Measurements from ENCODE around the gene KCNJ16.

KCNJ16 gene

GRCh38 chr17:70071127-70071526 lies 3.9 kb upstream of the KCNJ16 start:
- DNase-seq = no peak

DNA sequence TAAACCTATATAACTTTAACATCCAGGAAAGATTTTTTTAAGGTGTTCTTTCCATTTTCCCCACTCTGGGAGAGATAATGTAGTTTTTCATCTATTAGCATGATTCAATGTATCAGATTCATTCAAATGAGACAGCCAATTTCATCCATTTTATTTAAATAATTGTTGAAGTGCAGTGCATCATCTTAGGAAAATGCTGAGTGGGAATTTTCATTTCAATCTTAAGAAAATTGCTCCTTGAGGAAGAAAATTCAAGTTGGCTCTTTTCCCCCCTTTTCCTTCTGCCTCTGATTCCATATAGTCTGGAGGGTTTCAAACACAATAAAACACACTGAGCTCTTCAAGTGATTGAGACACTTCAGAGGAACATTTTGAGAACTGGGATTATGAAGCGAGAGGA lies 3.4 kb upstream of the KCNJ16 start:
- DNase-seq = no peak

GRCh38 chr17:70072546-70073309 lies 2.3 kb upstream of the KCNJ16 start:
- DNase-seq = no peak

DNA sequence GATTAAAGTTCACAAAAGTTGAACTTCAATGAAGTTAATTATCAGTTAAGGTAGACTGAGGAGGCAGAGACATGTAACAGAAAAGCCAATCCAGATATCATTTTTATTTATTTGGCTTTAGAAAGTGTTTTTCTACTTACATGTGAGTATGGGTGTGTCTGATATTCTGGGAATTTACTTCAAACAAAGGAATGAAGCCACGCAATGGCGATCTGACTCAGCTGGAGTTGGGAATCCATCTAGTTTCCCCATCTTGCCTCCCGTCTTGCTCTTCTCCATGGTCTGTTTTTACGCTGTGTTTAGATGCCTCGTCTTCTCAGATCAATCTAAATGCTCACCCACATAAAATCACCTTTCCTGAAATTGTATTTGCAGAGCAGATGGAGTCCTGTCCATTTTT lies 1.7 kb upstream of the KCNJ16 start:
- DNase-seq = no peak

GRCh38 chr17:70073799-70074198 lies 1.2 kb upstream of the KCNJ16 start:
- no peak for DNase-seq

DNA sequence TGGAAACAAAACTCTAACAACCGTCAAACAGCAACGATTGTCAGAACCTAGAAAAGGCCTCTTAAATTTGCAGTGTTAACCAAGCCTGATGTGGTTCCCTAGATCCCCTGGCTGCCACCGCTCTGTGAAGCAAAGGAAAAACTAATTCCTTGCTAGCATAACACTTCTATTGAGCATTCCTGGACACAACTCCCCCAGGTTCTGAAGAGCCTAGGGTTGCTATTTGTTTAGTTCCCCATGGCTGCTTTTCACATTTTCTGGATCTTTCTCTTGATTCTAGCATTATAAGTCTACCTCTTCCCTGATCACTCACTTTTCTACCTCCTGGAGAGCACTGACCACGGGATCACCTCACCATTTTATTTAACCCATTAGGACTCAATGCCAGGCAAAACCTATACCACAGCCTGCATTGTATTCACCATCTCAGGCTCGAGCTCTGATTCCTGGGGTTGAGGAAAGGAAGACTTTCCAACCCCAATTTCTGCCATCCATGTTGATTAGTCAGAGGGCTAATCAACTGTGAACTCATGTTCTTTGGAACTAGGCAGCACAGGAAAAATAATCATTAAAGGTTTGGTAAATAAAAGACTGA lies 692 bp upstream of the KCNJ16 start:
- no peak for DNase-seq

GRCh38 chr17:70076189-70076588 lies 1.2 kb downstream of the KCNJ16 start:
- DNase-seq = no peak

DNA sequence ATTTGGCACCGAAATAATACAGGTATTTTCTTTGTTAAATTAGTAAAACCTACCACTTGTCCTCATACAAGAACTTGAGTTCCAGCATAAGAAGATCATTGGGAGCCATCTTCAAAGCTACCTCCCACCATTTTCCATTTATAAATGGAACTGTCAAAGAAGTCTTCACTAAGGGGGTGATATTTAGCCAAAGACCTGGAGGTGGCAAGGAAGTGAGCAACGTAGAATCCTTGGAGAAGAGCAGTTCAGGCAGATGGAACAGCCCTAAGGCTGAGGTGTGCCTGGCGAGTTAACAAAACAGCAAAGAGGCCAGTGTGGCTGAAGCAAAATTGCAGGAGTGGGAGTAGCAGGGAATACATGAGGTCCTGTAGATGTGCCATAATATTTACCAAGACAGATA lies 1.8 kb downstream of the KCNJ16 start:
- DNase-seq = no peak

GRCh38 chr17:70078549-70078948 lies 3.5 kb downstream of the KCNJ16 start:
- no peak for DNase-seq

DNA sequence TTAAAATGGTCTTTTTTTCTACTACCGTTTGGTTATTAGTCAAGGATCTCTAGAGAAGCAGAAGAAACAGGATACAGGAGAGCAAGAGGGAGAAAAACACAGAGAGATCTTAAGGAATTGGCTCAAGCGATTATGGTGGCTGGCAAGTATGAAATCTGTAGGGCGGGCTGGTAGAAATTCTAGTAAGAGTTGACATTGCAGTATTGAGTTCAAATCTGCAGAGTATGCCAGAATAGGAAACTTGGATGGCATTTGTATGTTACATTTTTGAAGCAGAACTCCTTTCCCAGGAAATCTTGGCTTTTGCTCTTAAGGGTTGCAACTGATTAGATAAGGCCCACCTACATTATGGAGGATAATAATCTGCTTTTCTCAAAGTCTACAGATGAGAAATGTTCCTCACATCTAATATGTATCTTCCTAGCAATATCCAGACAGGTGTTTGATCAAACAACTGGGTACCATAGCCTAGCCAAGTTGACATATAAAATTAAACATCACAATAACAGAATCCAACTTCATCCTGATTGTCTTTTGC lies 4.0 kb downstream of the KCNJ16 start:
- no peak for DNase-seq

DNA sequence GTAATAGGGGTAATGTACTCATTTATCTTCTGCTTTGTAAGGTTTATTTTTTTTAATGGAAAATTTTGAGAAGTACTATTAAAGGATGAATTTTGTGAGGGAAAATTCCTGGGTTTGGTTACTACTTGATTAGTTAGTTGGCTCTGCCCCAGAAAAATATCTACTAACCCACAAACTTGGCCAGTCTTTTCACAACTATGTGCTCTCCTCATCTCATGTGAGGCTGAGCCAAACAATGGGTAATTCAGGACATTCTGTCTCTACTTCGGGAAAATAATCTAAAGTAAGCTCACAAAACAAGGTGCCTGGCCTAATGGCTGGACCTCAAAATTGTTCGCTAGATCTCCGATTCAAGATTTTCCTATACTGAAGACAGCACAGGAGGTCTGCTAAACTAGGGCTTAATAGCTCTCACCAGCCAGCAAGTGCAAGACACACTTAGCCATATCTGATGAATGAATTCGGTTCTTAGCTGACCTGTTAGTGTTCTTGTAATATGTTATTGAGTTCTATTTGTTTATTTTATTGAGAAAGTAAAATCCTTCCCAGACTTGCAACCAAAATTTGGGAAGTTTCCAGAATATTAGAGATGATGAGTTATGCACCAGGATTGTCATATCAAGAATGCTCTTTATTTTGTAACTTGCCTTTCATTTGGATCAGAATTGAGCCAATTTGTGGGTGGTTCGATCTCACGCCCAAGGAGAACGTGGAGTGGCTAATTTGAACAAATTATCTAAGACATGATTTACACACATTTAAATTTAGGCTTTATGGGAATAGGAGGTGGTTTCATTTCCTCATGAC lies 5.7 kb downstream of the KCNJ16 start:
- DNase-seq = no peak

GRCh38 chr17:70081885-70082284 lies 6.9 kb downstream of the KCNJ16 start:
- no peak for DNase-seq

GRCh38 chr17:70084476-70084875 lies 9.5 kb downstream of the KCNJ16 start:
- no peak for DNase-seq

- no peak for DNase-seq
Observed at GRCh38 chr17:70086516-70086915, 11.5 kb downstream of the KCNJ16 start.

DNA sequence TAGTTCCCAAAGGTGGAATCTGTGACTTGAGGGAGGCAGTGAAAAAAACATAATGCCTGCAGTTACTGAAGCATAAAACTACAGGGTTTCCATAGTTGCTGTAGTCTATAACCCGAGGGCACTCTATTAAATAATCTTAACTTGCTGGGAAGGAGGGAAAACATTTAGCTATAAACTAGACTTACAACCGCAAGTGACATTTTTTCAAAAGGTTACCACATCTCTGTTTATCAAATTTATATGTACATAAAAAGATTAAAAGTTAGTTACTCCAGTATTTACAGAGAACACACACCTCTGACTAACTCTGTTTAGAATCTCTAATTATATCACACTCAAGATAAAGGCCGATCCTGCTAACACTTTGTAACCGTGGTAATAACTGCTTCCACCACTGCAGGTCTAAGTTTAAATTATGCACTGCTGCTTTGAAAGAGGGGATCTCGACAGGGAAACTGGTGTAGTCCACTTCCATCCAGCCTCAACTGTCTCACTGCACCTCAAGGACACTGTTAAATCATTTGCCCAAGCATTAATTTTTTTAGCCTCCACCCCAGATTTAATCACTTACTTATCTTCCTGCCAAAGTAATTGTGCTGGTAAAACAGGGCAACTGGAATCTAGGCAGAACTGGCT lies 14.6 kb downstream of the KCNJ16 start:
- no peak for DNase-seq

DNA sequence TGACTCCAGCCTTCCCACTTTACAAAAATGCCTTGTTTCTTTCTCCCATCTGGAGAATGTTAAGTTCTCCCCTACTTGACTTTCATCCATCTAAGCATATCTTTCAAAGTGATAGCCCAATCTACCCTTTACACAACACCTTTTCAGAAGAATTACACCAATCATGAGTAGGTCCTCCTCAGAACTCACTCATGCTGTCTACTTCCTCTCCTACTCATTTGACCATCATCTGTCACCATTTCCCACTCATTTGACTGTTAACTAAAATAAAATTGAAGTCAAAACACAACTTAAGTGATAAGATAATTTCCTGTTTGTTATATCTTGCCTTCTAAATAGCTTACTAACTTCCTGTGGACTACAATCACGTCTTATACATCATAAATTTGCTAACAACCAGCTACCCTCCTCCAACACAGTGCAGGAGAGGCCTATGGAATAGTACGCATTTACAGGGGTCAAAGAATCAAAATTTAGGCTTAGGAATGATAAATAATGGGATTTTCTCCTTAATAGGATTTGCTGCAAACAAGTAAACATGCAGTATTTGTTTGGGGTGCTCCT lies 16.1 kb downstream of the KCNJ16 start:
- DNase-seq = no peak

GRCh38 chr17:70091696-70092095 lies 16.7 kb downstream of the KCNJ16 start:
- DNase-seq = no peak

DNA sequence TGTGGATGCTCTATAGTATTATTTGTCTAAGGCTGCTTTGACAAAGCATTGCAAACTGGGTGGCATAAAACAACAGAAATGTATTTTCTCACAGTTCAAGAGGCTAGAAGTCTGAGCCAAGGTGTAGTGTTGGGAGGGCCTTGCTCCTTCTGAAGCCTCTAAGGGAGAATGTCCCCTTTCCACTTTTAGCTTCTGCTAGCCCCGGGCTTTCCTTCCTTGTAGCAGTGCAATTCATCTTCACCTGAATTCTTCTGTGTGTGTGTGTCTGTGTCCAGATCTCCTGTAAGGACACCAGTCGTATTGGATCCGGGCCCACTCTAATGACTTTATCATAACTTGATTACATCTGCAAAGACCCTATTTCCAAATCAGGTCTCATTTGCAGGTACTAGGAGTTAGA lies 18.1 kb downstream of the KCNJ16 start:
- no peak for DNase-seq

GRCh38 chr17:70095455-70095854 lies 20.4 kb downstream of the KCNJ16 start:
- no peak for DNase-seq

DNA sequence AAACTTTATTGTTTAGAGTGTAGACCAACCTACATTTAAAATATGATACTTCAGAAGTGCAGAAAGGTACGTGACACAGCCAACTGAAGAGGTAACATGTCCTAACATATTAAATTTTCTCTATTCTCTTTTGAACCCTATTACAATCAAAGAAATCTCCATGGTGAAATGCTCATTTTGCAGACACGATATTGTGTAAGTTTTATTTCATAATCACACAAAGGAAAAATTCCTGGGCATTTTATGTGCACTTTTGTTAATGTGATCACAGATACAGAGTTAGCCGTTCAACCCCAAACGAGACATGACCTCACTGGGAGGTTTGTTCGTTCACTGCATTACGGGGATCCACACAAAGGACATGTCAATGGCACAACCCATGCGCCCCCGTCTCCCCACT lies 21.8 kb downstream of the KCNJ16 start:
- DNase-seq = no peak

DNA sequence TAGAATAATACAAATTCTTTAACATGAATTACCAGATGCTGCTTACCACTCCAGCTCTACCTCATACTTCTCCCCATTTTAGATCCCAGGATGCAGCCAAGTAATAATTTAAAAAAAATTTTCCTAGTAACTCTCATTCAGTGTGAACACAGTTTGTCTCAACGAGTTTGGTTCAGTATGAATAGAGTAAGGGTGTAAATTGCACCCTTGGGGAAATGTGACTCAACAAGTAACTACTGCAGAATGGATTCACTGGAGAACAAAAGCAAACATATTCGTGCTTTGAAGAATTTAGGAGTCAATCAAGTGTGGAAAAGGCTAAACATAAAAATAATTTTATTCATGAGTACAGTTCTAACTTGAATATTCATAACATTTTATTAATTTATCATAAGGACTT lies 23.0 kb downstream of the KCNJ16 start:
- DNase-seq = peak; percentile 26

- no peak for DNase-seq
Observed at GRCh38 chr17:70099294-70099693, 24.3 kb downstream of the KCNJ16 start.

DNA sequence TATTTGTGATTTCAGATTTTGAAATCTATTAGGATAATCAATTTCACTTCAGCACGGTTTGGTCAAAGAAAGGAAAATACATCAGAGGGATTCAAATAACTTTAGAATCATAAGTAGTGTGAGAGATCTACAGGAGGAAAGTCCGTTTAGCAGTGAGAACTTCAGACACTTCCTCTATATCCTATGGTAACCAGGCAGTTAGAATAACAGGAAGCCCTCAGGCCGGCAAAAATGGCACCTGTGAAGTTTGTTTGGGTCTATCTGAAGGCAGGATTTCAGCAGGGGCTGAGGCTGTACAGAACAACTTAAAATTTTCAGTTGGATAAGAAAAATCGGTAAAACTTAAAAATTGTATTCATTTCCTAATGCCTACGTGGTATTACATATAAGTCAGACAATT lies 24.9 kb downstream of the KCNJ16 start:
- DNase-seq = no peak
